HCT116 (cell line): ENCODE results near the gene WBP1L. TPM values are rescaled to one million over a fixed set of nuclear protein-coding genes. Genes with fewer than 3 reads are reported as not detected.

Experiments used
- ATAC-seq: fragments of 200-7000 bp; cut with Tn5 transposase; 2 replicates; pipeline ENCODE4 v1.9.1; 2020; ENCODE audit warnings: mild to moderate bottlenecking, moderate library complexity
- BruUV-seq: library from RNA; stranded (reverse); fragments of 400-500 nt; replicated peaks from 2 replicates; lab custom pipeline; 2021; lab: Mats Ljungman, UMichigan
- CTCF ChIA-PET: fragments of 300-600 bp; sonication (Branson Sonifier 250); formaldehyde crosslinking; loops from one replicate; lab custom pipeline; 2021; ENCODE audit warnings: antibody characterized with exemption; lab: Charles Lee
- POLR2A ChIA-PET: fragments of 300-600, 350-600 bp; sonication (Branson Sonifier 250); formaldehyde crosslinking; loops from one replicate; lab custom pipeline; 2021; ENCODE audit warnings: antibody characterized with exemption; lab: Charles Lee
- RAD21 ChIA-PET, 2 experiments: fragments of 300-600 bp; sonication (Branson Sonifier 250); formaldehyde crosslinking; loops; one replicate each; lab custom pipeline; 2023; ENCODE audit warnings: low total read pairs in 2 of 2; ENCODE audit not compliant: uncharacterized antibody in 2 of 2, unreplicated experiment in 2 of 2, low non-redundant PET in 1 of 2; lab: Charles Lee
- DNase-seq: peaks from one replicate; pipeline ENCODE4 v3.0.0-alpha.2; 2010; ENCODE audit warnings: low read depth, low spot score
- H2AFZ ChIP-seq: fragments of 200-600 bp; shearing (Covaris generic), sonication (generic); 2 replicates; pipeline ENCODE4 v1.6.1; 2017; ENCODE audit warnings: low read depth, mixed run types, mixed read lengths, antibody characterized with exemption, low read length; ENCODE audit not compliant: poor library complexity, severe bottlenecking
- H3K27ac ChIP-seq: 2 replicates; pipeline ENCODE4 v1.5.1; 2012; ENCODE audit warnings: low read depth, low read length
- H3K27me3 ChIP-seq: fragments of 200-600 bp; sonication (generic); 2 replicates; pipeline ENCODE4 v1.6.1; 2016; ENCODE audit warnings: mixed run types, low read length, mixed read lengths; ENCODE audit not compliant: insufficient read depth
- H3K36me3 ChIP-seq, 2 experiments: fragments of 200-500 bp in 1 of 2; fragments of 200-600 bp in 1 of 2; sonication (Bioruptor generic) in 1 of 2; sonication (generic) in 1 of 2; 2 replicates each; pipeline versions ENCODE4 v1.5.1 to v1.6.1; 2014 to 2016; ENCODE audit warnings: low read length in 2 of 2, inconsistent platforms in 1 of 2, mixed read lengths in 1 of 2, mixed run types in 1 of 2; ENCODE audit not compliant: insufficient read depth in 2 of 2, control insufficient read depth in 1 of 2
- H3K4me1 ChIP-seq, 2 experiments: fragments of 200-600 bp in 1 of 2; sonication (generic) in 1 of 2; 2 replicates each; pipeline versions ENCODE4 v1.5.1 to v1.6.1; 2012 to 2017; ENCODE audit warnings: low read length in 2 of 2, inconsistent platforms in 1 of 2, mild to moderate bottlenecking in 1 of 2, mixed read lengths in 1 of 2, mixed run types in 1 of 2, moderate library complexity in 1 of 2; ENCODE audit not compliant: insufficient read depth in 2 of 2, control insufficient read depth in 1 of 2
- H3K4me2 ChIP-seq: fragments of 200-600 bp; sonication (generic); 2 replicates; pipeline ENCODE4 v1.6.1; 2017; ENCODE audit warnings: mixed run types, low read length, mixed read lengths
- H3K4me3 ChIP-seq, 2 experiments: fragments of 200-600 bp in 1 of 2; sonication (generic) in 1 of 2; replicated peaks in 1 of 2; 2 replicates each; pipeline ENCODE4 v1.5.1; 2011 to 2016; ENCODE audit warnings: low read length in 2 of 2, control low read depth in 1 of 2, low read depth in 1 of 2, mild to moderate bottlenecking in 1 of 2, mixed read lengths in 1 of 2, mixed run types in 1 of 2
- H3K79me2 ChIP-seq: fragments of 200-600 bp; sonication (generic); 2 replicates; pipeline ENCODE4 v1.6.1; 2017; ENCODE audit warnings: mild to moderate bottlenecking, mixed run types, low read length, moderate library complexity, mixed read lengths; ENCODE audit not compliant: insufficient read depth
- H3K9ac ChIP-seq: fragments of 200-600 bp; sonication (generic); 2 replicates; pipeline ENCODE4 v1.6.1; 2016; ENCODE audit warnings: low read length, mixed read lengths
- H3K9me2 ChIP-seq: fragments of 200-600 bp; sonication (generic), shearing (Covaris generic); 2 replicates; pipeline ENCODE4 v1.6.1; 2017; ENCODE audit warnings: mixed run types, mild to moderate bottlenecking, moderate library complexity; ENCODE audit not compliant: insufficient read depth
- H3K9me3 ChIP-seq, 2 experiments: fragments of 200-500 bp in 1 of 2; fragments of 200-600 bp in 1 of 2; sonication (Bioruptor generic) in 1 of 2; sonication (generic) in 1 of 2; 2 replicates each; pipeline ENCODE4 v1.6.1; 2014 to 2017; ENCODE audit warnings: low read length in 2 of 2, mixed read lengths in 2 of 2, inconsistent platforms in 1 of 2, low read depth in 1 of 2, mild to moderate bottlenecking in 1 of 2, mixed run types in 1 of 2, moderate library complexity in 1 of 2; ENCODE audit not compliant: control insufficient read depth in 1 of 2, insufficient read depth in 1 of 2
- H4K20me1 ChIP-seq: fragments of 200-600 bp; sonication (generic), shearing (Covaris generic); 2 replicates; pipeline ENCODE4 v1.6.1; 2017; ENCODE audit warnings: mixed run types, mild to moderate bottlenecking, moderate library complexity; ENCODE audit not compliant: insufficient read depth
- CEBPB ChIP-seq: IDR thresholded peaks from 2 replicates; pipeline ENCODE4 v1.6.1; 2012; ENCODE audit warnings: low read depth
- CTCF ChIP-seq, 3 experiments: fragments of 200-600 bp in 1 of 3; sonication (generic) in 1 of 3; IDR thresholded peaks in 2 of 3; conservative IDR thresholded peaks in 1 of 3; 2 replicates each; pipeline ENCODE4 v1.5.1; 2012 to 2017; ENCODE audit warnings: low read depth in 2 of 3, low read length in 2 of 3, antibody characterized with exemption in 1 of 3, borderline replicate concordance in 1 of 3, control low read depth in 1 of 3, mild to moderate bottlenecking in 1 of 3, mixed read lengths in 1 of 3, mixed run types in 1 of 3, moderate library complexity in 1 of 3; ENCODE audit not compliant: insufficient read depth in 1 of 3
- EGR1 ChIP-seq: IDR thresholded peaks from 2 replicates; pipeline ENCODE4 v1.6.1; 2012; ENCODE audit warnings: low read depth
- ELF1 ChIP-seq: IDR thresholded peaks from 2 replicates; pipeline ENCODE4 v1.6.1; 2012; ENCODE audit warnings: low read depth, borderline replicate concordance
- EZH2 ChIP-seq: fragments of 200-600 bp; sonication (generic); IDR thresholded peaks from 2 replicates; pipeline ENCODE4 v1.6.1; 2017; ENCODE audit warnings: antibody characterized with exemption, mixed run types
- JUND ChIP-seq: IDR thresholded peaks from 2 replicates; pipeline ENCODE4 v1.6.1; 2012
- POLR2A ChIP-seq: IDR thresholded peaks from 2 replicates; pipeline ENCODE4 v1.7.0; 2011; ENCODE audit warnings: borderline replicate concordance; ENCODE audit not compliant: insufficient read depth, insufficient read length; ENCODE audit errors: extremely low read depth
- POLR2AphosphoS5 ChIP-seq: IDR thresholded peaks from 2 replicates; pipeline ENCODE4 v1.6.1; 2011; ENCODE audit warnings: mild to moderate bottlenecking, low read depth, low read length, moderate library complexity
- RAD21 ChIP-seq: IDR thresholded peaks from 2 replicates; pipeline ENCODE4 v1.6.1; 2012; ENCODE audit warnings: low read depth, mild to moderate bottlenecking
- SRF ChIP-seq: IDR thresholded peaks from 2 replicates; pipeline ENCODE4 v1.6.1; 2012; ENCODE audit warnings: low read depth
- TCF7L2 ChIP-seq: IDR thresholded peaks from 2 replicates; pipeline ENCODE4 v1.7.0; 2011; ENCODE audit warnings: borderline replicate concordance, inconsistent platforms; ENCODE audit not compliant: insufficient read depth, insufficient read length; ENCODE audit errors: extremely low read depth
- ZBTB33 ChIP-seq: IDR thresholded peaks from 2 replicates; pipeline ENCODE4 v1.6.1; 2011; ENCODE audit warnings: mild to moderate bottlenecking, low read length, moderate library complexity; ENCODE audit not compliant: insufficient replicate concordance; ENCODE audit errors: extremely low read depth
- ZFX ChIP-seq: fragments of 450-650 bp; IDR thresholded peaks from 2 replicates; pipeline ENCODE4 v1.6.1; 2017
- ZNF274 ChIP-seq: fragments of 200-500 bp; sonication (Bioruptor generic); IDR thresholded peaks from 2 replicates; pipeline ENCODE4 v1.6.1; 2014; ENCODE audit warnings: mild to moderate bottlenecking, low read depth, low read length, inconsistent platforms
- intact Hi-C: fragments of 100-400 bp; cut with micrococcal nuclease; formaldehyde crosslinking; loops from 2 replicates; pipeline ENCODE4 v1.10.0; 2022
- total RNA-seq: library from RNA; stranded (reverse); gene quantifications from one replicate; pipeline ENCODE4 v1.2.1, GENCODE V29; 2021; ENCODE audit not compliant: unreplicated experiment
- TF ChIP-seq, protein P1 (sequence below): IDR thresholded peaks from 2 replicates; pipeline ENCODE4 v1.6.1; 2012; ENCODE audit warnings: low read depth
- TF ChIP-seq, protein P2 (sequence below): IDR thresholded peaks from 2 replicates; pipeline ENCODE4 v1.6.1; 2012

The WBP1L gene
- total RNA-seq, 1 experiment from 2014 or later: 25.2 TPM

- Histone ChIP-seq H3K79me2 (no peaks in the 10 kb centered on the region), H4K20me1 (no peaks in the 10 kb centered on the region), H2AFZ (no peak overlapping the region), H3K9ac (no peak overlapping the region), H3K27ac (no peak overlapping the region), H3K9me3 (no peaks in the 10 kb centered on the region), H3K9me2 (no peaks in the 10 kb centered on the region), H3K27me3 (no peaks in the 10 kb centered on the region), H3K36me3 (no peaks in the 10 kb centered on the region), H3K4me3 (no peak overlapping the region), H3K4me1 (peaks cover 0 to 7% of the 10 kb centered on the region in 2 experiments; a peak in 1 of 4 replicates), H3K4me2 (no peak overlapping the region)
- POLR2A ChIA-PET: interaction anchor here (1.5 kb wide), 1 partner anchor 19 kb away, joined by 3 read pairs; the partner anchor contains the start of gene WBP1L
- TF ChIP-seq EZH2 (no peak), RAD21 (no peak), TCF7L2 (no peak), ZNF274 (no peak), ZBTB33 (no peak), CEBPB (no peak), POLR2AphosphoS5 (no peak), EGR1 (no peak), SRF (no peak), CTCF (IDR thresholded peaks at IDR 0.05 in 2 of 3, conservative IDR thresholded peaks at IDR 0.05 in 1 of 3; ENCODE audit: borderline replicate concordance in 1 of 3, insufficient read depth in 1 of 3, low read depth in 2 of 3, low read length in 2 of 3) (no peak), JUND (no peak), POLR2A (no peak), ZFX (no peak), ELF1 (no peak)
- TF ChIP-seq, protein P1, sequence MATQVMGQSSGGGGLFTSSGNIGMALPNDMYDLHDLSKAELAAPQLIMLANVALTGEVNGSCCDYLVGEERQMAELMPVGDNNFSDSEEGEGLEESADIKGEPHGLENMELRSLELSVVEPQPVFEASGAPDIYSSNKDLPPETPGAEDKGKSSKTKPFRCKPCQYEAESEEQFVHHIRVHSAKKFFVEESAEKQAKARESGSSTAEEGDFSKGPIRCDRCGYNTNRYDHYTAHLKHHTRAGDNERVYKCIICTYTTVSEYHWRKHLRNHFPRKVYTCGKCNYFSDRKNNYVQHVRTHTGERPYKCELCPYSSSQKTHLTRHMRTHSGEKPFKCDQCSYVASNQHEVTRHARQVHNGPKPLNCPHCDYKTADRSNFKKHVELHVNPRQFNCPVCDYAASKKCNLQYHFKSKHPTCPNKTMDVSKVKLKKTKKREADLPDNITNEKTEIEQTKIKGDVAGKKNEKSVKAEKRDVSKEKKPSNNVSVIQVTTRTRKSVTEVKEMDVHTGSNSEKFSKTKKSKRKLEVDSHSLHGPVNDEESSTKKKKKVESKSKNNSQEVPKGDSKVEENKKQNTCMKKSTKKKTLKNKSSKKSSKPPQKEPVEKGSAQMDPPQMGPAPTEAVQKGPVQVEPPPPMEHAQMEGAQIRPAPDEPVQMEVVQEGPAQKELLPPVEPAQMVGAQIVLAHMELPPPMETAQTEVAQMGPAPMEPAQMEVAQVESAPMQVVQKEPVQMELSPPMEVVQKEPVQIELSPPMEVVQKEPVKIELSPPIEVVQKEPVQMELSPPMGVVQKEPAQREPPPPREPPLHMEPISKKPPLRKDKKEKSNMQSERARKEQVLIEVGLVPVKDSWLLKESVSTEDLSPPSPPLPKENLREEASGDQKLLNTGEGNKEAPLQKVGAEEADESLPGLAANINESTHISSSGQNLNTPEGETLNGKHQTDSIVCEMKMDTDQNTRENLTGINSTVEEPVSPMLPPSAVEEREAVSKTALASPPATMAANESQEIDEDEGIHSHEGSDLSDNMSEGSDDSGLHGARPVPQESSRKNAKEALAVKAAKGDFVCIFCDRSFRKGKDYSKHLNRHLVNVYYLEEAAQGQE: no peak
- TF ChIP-seq, protein P2, sequence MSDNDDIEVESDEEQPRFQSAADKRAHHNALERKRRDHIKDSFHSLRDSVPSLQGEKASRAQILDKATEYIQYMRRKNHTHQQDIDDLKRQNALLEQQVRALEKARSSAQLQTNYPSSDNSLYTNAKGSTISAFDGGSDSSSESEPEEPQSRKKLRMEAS: no peak
- RAD21 ChIA-PET: no interaction called here
- intact Hi-C loops: no loop called here
- no peak for ATAC-seq
- CTCF ChIA-PET: no interaction called here
- no TSS peak for BruUV-seq
- no peak for DNase-seq
These were observed 19.4 kb downstream of the WBP1L start for GRCh38 chr10:102763037-102763607.
